Hippocampal formation (tissue), 2 donors: Measurements from ENCODE around the gene ZNF541.

ENCODE experiments used
- DNase-seq, 2 donors: peaks; one replicate each; lab custom pipeline; 2025; lab: John Stamatoyannopoulos, UW

Gene ZNF541

GRCh38 chr19:47542030-47542475, 30.9 kb downstream of the ZNF541 start:
- no peak for DNase-seq

GRCh38 chr19:47541518-47541917, 31.4 kb downstream of the ZNF541 start:
- no peak for DNase-seq

GRCh38 chr19:47540748-47541147, 32.2 kb downstream of the ZNF541 start:
- DNase-seq: no peak

GRCh38 chr19:47539747-47540311, 33.1 kb downstream of the ZNF541 start:
- DNase-seq: no peak

GRCh38 chr19:47538812-47539211, 34.1 kb downstream of the ZNF541 start:
- no peak for DNase-seq

- no peak for DNase-seq
These were observed 35.5 kb downstream of the ZNF541 start for GRCh38 chr19:47537493-47537892.

- no peak for DNase-seq
These were observed 38.3 kb downstream of the ZNF541 start for GRCh38 chr19:47534628-47535027.

- DNase-seq: no peak
These were observed 41.1 kb downstream of the ZNF541 start for GRCh38 chr19:47531640-47532387.

GRCh38 chr19:47529018-47529742, 43.8 kb downstream of the ZNF541 start:
- no peak for DNase-seq

GRCh38 chr19:47526798-47527197, 46.1 kb downstream of the ZNF541 start:
- no peak for DNase-seq

GRCh38 chr19:47523473-47523872, 49.5 kb downstream of the ZNF541 start:
- DNase-seq: no peak
